ENCODE data around the gene RNH1.

RNH1 gene

DNA sequence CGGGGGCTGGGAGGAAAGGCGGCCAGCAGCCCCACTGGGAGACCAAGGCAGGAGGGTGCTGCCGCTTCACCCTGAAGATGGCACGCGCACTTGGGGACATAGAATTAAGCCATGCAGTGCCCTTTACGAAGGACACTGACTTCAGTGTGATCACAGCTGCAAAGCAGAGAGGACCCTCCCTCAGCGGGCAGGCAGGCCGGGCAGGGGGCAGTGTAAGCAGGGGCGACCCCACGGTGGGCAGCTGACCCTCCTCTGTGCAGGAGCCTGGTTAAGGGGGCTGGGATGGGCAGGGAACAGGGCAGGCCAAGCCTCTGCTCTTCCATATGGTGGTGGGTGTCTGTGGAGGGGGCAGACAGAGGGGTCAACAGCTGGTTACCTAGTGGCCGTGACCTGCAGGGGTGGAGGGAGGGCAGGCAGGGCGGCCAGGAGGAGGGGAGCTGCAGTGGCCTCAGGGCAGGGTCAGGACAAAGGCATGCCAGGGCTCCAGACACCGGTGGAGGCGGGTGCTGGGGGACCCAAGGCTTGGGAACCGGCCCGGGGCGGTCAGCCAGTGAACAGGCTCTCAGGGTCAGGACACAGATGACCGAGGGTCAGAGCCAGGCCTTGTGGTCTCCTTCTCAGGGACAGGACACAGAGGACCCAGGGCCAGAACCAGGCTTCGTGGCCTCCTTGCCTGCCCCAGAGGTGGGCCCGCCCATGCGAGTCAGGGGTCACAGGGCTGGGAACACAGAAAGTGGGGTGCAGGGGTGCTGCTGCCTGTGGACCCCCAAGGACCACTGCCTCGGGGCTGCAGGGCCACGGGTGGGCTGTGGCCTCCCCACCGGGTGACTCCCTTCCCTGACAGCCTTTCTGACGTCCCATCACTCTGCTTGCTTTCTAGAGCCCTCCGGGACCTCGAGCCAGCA, 46.3 kb upstream of the RNH1 start:
- TF ChIP-seq, protein P1, sequence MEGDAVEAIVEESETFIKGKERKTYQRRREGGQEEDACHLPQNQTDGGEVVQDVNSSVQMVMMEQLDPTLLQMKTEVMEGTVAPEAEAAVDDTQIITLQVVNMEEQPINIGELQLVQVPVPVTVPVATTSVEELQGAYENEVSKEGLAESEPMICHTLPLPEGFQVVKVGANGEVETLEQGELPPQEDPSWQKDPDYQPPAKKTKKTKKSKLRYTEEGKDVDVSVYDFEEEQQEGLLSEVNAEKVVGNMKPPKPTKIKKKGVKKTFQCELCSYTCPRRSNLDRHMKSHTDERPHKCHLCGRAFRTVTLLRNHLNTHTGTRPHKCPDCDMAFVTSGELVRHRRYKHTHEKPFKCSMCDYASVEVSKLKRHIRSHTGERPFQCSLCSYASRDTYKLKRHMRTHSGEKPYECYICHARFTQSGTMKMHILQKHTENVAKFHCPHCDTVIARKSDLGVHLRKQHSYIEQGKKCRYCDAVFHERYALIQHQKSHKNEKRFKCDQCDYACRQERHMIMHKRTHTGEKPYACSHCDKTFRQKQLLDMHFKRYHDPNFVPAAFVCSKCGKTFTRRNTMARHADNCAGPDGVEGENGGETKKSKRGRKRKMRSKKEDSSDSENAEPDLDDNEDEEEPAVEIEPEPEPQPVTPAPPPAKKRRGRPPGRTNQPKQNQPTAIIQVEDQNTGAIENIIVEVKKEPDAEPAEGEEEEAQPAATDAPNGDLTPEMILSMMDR (IDR thresholded peaks at IDR 0.05; ENCODE audit: low read depth, low read length, missing control alignments): no peak
- in situ Hi-C loops (cut with HindIII; ENCODE audit: low sequenced_read_pairs): no loop called here
- no peak for DNase-seq (ENCODE audit: low read depth)
- no peak overlapping the region for H3K4me3 ChIP-seq (ENCODE audit: low read depth, low read length)

DNA sequence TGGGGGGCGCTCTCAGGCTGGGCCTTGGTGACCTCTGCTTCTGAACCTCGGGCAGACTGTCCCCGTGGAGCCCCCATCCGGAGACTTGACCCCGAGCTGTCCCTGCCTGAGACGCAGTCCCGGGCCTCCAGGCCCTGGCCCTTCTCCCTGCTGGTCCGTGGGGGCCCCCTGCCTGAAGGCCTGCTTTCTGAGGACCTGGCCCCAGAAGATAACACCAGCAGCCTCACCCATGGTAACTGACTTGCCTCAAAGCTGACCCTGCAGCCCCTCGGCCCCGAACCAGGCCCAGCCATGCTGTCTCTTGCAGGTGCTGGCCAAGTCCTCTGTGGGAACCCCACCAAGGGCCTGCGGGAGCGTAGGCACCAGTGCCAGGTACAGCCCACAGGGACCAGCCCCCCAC, 44.6 kb upstream of the RNH1 start:
- in situ Hi-C loops (cut with HindIII; ENCODE audit: low sequenced_read_pairs): no loop called here
- no peak for DNase-seq (ENCODE audit: low read depth)
- TF ChIP-seq, protein P1 (IDR thresholded peaks at IDR 0.05; ENCODE audit: low read depth, low read length, missing control alignments): no peak
- no peak overlapping the region for H3K4me3 ChIP-seq (ENCODE audit: low read depth, low read length)

DNA sequence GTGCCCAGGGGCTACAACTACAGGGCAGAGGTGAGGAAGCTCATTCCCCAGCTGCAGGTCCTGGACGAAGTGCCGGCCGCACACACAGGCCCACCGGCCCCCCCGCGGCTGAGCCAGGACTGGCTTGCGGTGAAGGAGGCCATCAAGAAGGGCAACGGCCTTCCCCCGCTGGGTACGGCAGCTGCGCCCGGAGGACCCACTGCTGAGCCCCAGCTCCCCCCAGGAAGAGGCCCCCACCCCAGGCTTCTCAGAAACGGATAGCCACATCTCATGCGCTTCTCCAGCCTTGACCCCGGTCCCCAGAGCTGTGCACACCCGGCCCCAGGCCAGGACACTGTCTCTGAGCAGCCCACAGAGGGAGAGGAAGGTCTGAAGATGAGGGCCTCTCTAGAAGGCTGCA, 44.1 kb upstream of the RNH1 start:
- H3K4me3 ChIP-seq (ENCODE audit: low read depth, low read length): no peak overlapping the region
- in situ Hi-C loops (cut with HindIII; ENCODE audit: low sequenced_read_pairs): no loop called here
- TF ChIP-seq, protein P1 (IDR thresholded peaks at IDR 0.05; ENCODE audit: low read depth, low read length, missing control alignments): no peak
- no peak for DNase-seq (ENCODE audit: low read depth)

DNA sequence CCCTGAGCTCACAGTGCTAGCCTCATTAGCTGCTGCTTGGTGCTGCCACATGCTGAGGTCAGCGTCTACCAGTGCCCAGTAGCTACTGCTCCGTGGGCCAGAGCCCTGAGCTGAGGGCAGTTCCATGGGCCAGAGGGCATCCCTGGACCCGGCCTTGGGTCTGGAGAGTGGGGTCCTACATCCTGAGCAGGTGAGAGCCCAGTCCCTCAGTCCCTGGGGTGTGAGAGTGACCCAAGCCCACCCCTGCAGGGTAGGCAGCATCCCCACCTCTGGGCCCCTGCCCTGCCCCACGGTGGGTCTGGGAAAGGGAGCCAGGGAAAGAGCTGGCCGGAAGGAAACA, 43.7 kb upstream of the RNH1 start:
- in situ Hi-C loops (cut with HindIII; ENCODE audit: low sequenced_read_pairs): no loop called here
- H3K4me3 ChIP-seq (ENCODE audit: low read depth, low read length): no peak overlapping the region
- TF ChIP-seq, protein P1 (IDR thresholded peaks at IDR 0.05; ENCODE audit: low read depth, low read length, missing control alignments): no peak
- no peak for DNase-seq (ENCODE audit: low read depth)

DNA sequence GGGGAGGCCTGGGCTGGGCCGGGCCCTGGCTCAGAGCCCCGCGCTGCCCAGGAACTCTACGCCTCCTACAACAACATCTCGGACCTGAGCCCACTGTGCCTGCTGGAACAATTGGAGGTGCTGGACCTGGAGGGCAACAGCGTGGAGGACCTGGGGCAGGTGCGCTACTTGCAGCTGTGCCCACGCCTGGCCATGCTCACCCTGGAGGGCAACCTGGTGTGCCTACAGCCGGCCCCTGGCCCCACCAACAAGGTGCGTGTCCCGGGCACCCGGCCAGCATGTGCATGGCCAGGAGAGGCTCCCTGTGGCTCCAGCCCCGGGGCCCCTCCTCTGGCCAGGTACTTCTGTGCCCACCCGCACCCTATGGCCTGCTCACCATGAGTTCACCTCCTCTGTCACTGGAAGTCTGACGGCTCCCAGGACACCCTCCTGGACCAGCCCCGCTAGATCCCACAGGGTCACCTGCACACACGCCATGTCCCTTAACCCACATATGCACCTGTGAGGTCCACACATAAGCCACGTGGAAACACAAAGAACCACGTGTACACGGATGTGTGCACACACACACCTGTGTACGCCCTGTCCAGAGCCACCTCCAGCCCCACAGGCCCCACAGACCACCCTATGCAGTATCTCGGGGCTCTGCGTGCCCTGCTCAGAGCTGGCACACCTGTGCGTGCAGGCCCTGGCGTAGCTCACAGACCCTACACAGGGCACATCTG, 43.1 kb upstream of the RNH1 start:
- TF ChIP-seq, protein P1 (IDR thresholded peaks at IDR 0.05; ENCODE audit: low read depth, low read length, missing control alignments): no peak
- in situ Hi-C loops (cut with HindIII; ENCODE audit: low sequenced_read_pairs): no loop called here
- no peak overlapping the region for H3K4me3 ChIP-seq (ENCODE audit: low read depth, low read length)
- DNase-seq (ENCODE audit: low read depth): no peak

DNA sequence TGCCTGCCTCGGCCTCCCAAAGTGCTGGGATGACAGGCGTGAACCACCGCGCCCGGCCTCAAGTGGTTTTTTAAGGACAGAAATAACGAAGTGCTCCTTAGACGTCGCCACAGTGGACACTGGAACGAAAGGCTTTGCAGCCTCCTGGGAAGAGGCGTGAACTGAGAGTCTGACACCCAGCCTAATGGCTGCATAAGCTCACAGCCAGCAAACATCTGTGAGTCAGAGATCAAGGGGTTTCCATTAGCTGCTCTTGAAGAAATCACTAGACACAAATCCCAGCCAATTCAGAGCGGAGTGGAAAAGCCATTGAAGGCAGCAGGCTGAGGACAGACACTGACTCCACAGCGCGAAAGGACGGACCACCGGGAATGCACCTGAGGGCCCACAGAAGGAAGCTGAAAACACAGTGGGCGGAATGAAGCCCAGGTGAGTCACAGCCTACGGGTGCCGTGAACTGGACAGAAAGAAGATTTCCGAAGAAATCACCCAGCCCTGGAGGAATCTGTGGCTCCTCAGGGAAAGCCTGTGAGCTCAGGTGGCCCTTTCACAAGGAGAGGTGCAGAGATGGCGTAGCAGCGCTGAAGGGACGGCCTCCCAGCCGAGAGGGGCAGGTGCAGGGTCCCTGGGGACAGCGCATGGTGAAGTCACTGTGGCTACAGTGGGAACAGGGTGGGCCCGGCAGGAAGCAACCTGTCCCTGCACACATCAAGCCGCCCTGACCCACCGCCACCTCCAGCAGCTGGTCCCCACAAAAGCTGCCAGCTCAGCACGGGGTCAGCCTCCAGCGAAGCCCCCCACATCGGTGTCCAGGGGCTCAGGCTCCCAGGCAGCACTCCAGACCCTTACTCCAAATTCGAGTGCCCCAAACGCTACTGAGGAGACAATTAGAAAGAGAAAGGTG, 41.9 kb upstream of the RNH1 start:
- TF ChIP-seq, protein P1 (IDR thresholded peaks at IDR 0.05; ENCODE audit: low read depth, low read length, missing control alignments): no peak

More for the DNA sequence above, 41.9 kb upstream of the RNH1 start:
- no peak overlapping the region for H3K4me3 ChIP-seq (ENCODE audit: low read depth, low read length)
- in situ Hi-C loops (cut with HindIII; ENCODE audit: low sequenced_read_pairs): no loop called here
- DNase-seq (ENCODE audit: low read depth): no peak
